Measurements from ENCODE around the gene FBXW9. TPM values are rescaled to one million over a fixed set of nuclear protein-coding genes. Genes with fewer than 3 reads are reported as not detected.
A peak's percentile ranks its signal among the peaks of the same experiment; 100 is the strongest.

FBXW9 gene
- 5.2 TPM for polyA plus RNA-seq (2013, experiment 1 of 2)
- 5.0 TPM for polyA plus RNA-seq (2013, experiment 2 of 2)

GRCh38 chr19:12696366-12697335 lies at the start of gene FBXW9:
TSS of gene FBXW9 (minus strand) at chr19:12696631. CDS start at chr19:12696581, 50 bp downstream.
- Histone ChIP-seq H3K27me3 (ENCODE audit: insufficient read depth, low read length, poor library complexity) (no peaks in the 10 kb centered on the region), H2BK120ac (ENCODE audit: low read depth, low read length) (no peak within 1 kb of the TSS), H2AK5ac (ENCODE audit: low read length) (no peak within 1 kb of the TSS), H3K18ac (ENCODE audit: low read length) (no peak within 1 kb of the TSS), H4K8ac (ENCODE audit: low read depth, low read length) (no peak within 1 kb of the TSS), H3K4me3 (ENCODE audit: low read length) (peak within 1 kb of the TSS; percentile 84), H3K56ac (ENCODE audit: low read length) (peak within 1 kb of the TSS; percentile 88), H3K4me2 (ENCODE audit: low read length) (peak within 1 kb of the TSS; percentile 85), H2BK5ac (ENCODE audit: low read length) (no peak within 1 kb of the TSS), H3K79me2 (ENCODE audit: control insufficient read depth, insufficient read depth, low read length) (no peaks in the 10 kb centered on the region), H3K79me1 (ENCODE audit: low read length) (no peaks in the 10 kb centered on the region), H3K36me3 (ENCODE audit: control insufficient read depth, insufficient read depth, low read length) (peaks cover 7% of the 10 kb centered on the region), H3K23ac (ENCODE audit: low read length) (peak within 1 kb of the TSS; percentile 89), H2BK15ac (replicated peaks; ENCODE audit: low read depth) (no peak within 1 kb of the TSS), H3K4me1 (ENCODE audit: control insufficient read depth, low read depth, low read length) (no peaks in the 10 kb centered on the region), H3K4ac (ENCODE audit: low read depth, low read length) (no peak within 1 kb of the TSS), H4K5ac (ENCODE audit: low read length) (no peak within 1 kb of the TSS), H3K9ac (ENCODE audit: low read length) (peak within 1 kb of the TSS; percentile 87), H3K27ac (ENCODE audit: low read depth, low read length) (peak within 1 kb of the TSS; percentile 56)
- no CpG with 5 or more reads among the region's 59 CpGs for WGBS (ENCODE audit: extremely low coverage, insufficient coverage, low lambda C conversion rate)
- peak; percentile 98 for DNase-seq

GRCh38 chr19:12745166-12745897 lies 48.9 kb upstream of the FBXW9 start:
- Histone ChIP-seq H3K27ac (ENCODE audit: low read depth, low read length) (no peak overlapping the region), H3K4me2 (ENCODE audit: low read length) (no peak overlapping the region), H3K56ac (ENCODE audit: low read length) (no peak overlapping the region), H3K79me1 (ENCODE audit: low read length) (no peaks in the 10 kb centered on the region), H2BK5ac (ENCODE audit: low read length) (no peak overlapping the region), H3K23ac (ENCODE audit: low read length) (no peak overlapping the region), H3K9ac (ENCODE audit: low read length) (no peak overlapping the region), H3K4me1 (ENCODE audit: control insufficient read depth, low read depth, low read length) (no peaks in the 10 kb centered on the region), H3K4ac (ENCODE audit: low read depth, low read length) (no peak overlapping the region), H3K27me3 (ENCODE audit: insufficient read depth, low read length, poor library complexity) (no peaks in the 10 kb centered on the region), H2AK5ac (ENCODE audit: low read length) (no peak overlapping the region), H4K5ac (ENCODE audit: low read length) (no peak overlapping the region), H2BK120ac (ENCODE audit: low read depth, low read length) (no peak overlapping the region), H3K4me3 (ENCODE audit: low read length) (no peak overlapping the region), H3K36me3 (ENCODE audit: control insufficient read depth, insufficient read depth, low read length) (peaks cover 7% of the 10 kb centered on the region), H4K8ac (ENCODE audit: low read depth, low read length) (no peak overlapping the region), H3K18ac (ENCODE audit: low read length) (no peak overlapping the region), H2BK15ac (replicated peaks; ENCODE audit: low read depth) (no peak overlapping the region), H3K79me2 (ENCODE audit: control insufficient read depth, insufficient read depth, low read length) (no peaks in the 10 kb centered on the region)
- no CpG with 5 or more reads among the region's 22 CpGs for WGBS (ENCODE audit: extremely low coverage, insufficient coverage, low lambda C conversion rate)
- DNase-seq: no peak

GRCh38 chr19:12737835-12738351 lies 41.5 kb upstream of the FBXW9 start:
- Histone ChIP-seq H3K79me2 (ENCODE audit: control insufficient read depth, insufficient read depth, low read length) (peaks cover 29% of the 10 kb centered on the region), H3K4ac (ENCODE audit: low read depth, low read length) (peak overlapping the region; percentile 28), H2BK5ac (ENCODE audit: low read length) (no peak overlapping the region), H3K4me3 (ENCODE audit: low read length) (peak overlapping the region; percentile 96), H2AK5ac (ENCODE audit: low read length) (peak overlapping the region; percentile 65), H4K8ac (ENCODE audit: low read depth, low read length) (no peak overlapping the region), H3K4me1 (ENCODE audit: control insufficient read depth, low read depth, low read length) (peaks cover 3% of the 10 kb centered on the region), H2BK15ac (replicated peaks; ENCODE audit: low read depth) (no peak overlapping the region), H3K79me1 (ENCODE audit: low read length) (peaks cover 15% of the 10 kb centered on the region), H2BK120ac (ENCODE audit: low read depth, low read length) (no peak overlapping the region), H3K36me3 (ENCODE audit: control insufficient read depth, insufficient read depth, low read length) (no peaks in the 10 kb centered on the region), H3K23ac (ENCODE audit: low read length) (no peak overlapping the region), H3K27me3 (ENCODE audit: insufficient read depth, low read length, poor library complexity) (no peaks in the 10 kb centered on the region), H3K56ac (ENCODE audit: low read length) (peak overlapping the region; percentile 99), H3K4me2 (ENCODE audit: low read length) (peak overlapping the region; percentile 100), H4K5ac (ENCODE audit: low read length) (no peak overlapping the region), H3K27ac (ENCODE audit: low read depth, low read length) (no peak overlapping the region), H3K18ac (ENCODE audit: low read length) (no peak overlapping the region), H3K9ac (ENCODE audit: low read length) (peak overlapping the region; percentile 96)
- no CpG with 5 or more reads among the region's 13 CpGs for whole genome bisulfite sequencing (ENCODE audit: extremely low coverage, insufficient coverage, low lambda C conversion rate)
- DNase-seq: no peak

- peaks cover 35% of the 10 kb centered on the region for H3K79me2 ChIP-seq (ENCODE audit: control insufficient read depth, insufficient read depth, low read length)
- H2BK15ac ChIP-seq (replicated peaks; ENCODE audit: low read depth): no peak within 1 kb of the TSS
- peak within 1 kb of the TSS; percentile 28 for H3K4ac ChIP-seq (ENCODE audit: low read depth, low read length)
- no peak within 1 kb of the TSS for H4K5ac ChIP-seq (ENCODE audit: low read length)
- H3K4me2 ChIP-seq (ENCODE audit: low read length): peak within 1 kb of the TSS; percentile 100
- H2AK5ac ChIP-seq (ENCODE audit: low read length): peak within 1 kb of the TSS; percentile 65
- peak within 1 kb of the TSS; percentile 96 for H3K4me3 ChIP-seq (ENCODE audit: low read length)
- no peaks in the 10 kb centered on the region for H3K27me3 ChIP-seq (ENCODE audit: insufficient read depth, low read length, poor library complexity)
- no peak within 1 kb of the TSS for H3K23ac ChIP-seq (ENCODE audit: low read length)
- peaks cover under 1% of the 10 kb centered on the region for H3K36me3 ChIP-seq (ENCODE audit: control insufficient read depth, insufficient read depth, low read length)
- no peak within 1 kb of the TSS for H2BK5ac ChIP-seq (ENCODE audit: low read length)
- H2BK120ac ChIP-seq (ENCODE audit: low read depth, low read length): no peak within 1 kb of the TSS
- H3K4me1 ChIP-seq (ENCODE audit: control insufficient read depth, low read depth, low read length): peaks cover 3% of the 10 kb centered on the region
- no peak within 1 kb of the TSS for H4K8ac ChIP-seq (ENCODE audit: low read depth, low read length)
- H3K18ac ChIP-seq (ENCODE audit: low read length): peak within 1 kb of the TSS; percentile 42
- DNase-seq: peak; percentile 100
- H3K56ac ChIP-seq (ENCODE audit: low read length): peak within 1 kb of the TSS; percentile 99
- no CpG with 5 or more reads among the region's 29 CpGs for whole genome bisulfite sequencing (ENCODE audit: extremely low coverage, insufficient coverage, low lambda C conversion rate)
- no peak within 1 kb of the TSS for H3K27ac ChIP-seq (ENCODE audit: low read depth, low read length)
- peak within 1 kb of the TSS; percentile 96 for H3K9ac ChIP-seq (ENCODE audit: low read length)
- H3K79me1 ChIP-seq (ENCODE audit: low read length): peaks cover 16% of the 10 kb centered on the region
Observed at GRCh38 chr19:12736995-12737834, 40.8 kb upstream of the FBXW9 start, which contains the start of gene GET3. TSS of gene GET3 (plus strand) at chr19:12737497. CDS start at chr19:12737506, 9 bp downstream.
